HuH-7 (cell line): ENCODE data around the gene VSIG10L2.
"Not testable (repeated sequence)": the region's sequence is repeated elsewhere in the genome, so short reads cannot be mapped to it uniquely, and the experiment has no call there.

Source experiments
- DNase-seq: peaks from one replicate; pipeline ENCODE4 v3.0.0; 2011; ENCODE audit warnings: low spot score

Gene VSIG10L2

GRCh38 chr11:125967515-125967914, 21.7 kb downstream of the VSIG10L2 start:
- no peak for DNase-seq

- DNase-seq = no peak
Measured at GRCh38 chr11:125968354-125968753, 22.5 kb downstream of the VSIG10L2 start.

- DNase-seq = no peak
Measured at GRCh38 chr11:125971618-125972017, 25.8 kb downstream of the VSIG10L2 start.

- no peak for DNase-seq
Measured at GRCh38 chr11:125974284-125974683, 28.4 kb downstream of the VSIG10L2 start.

- no peak for DNase-seq
Measured at GRCh38 chr11:125975634-125976033, 29.8 kb downstream of the VSIG10L2 start.

GRCh38 chr11:125976156-125976555, 30.3 kb downstream of the VSIG10L2 start:
- DNase-seq = no peak

- DNase-seq = no peak
Measured at GRCh38 chr11:125977333-125977732, 31.5 kb downstream of the VSIG10L2 start.

GRCh38 chr11:125978181-125978716, 32.4 kb downstream of the VSIG10L2 start:
- no peak for DNase-seq

- no peak for DNase-seq
Measured at GRCh38 chr11:125978778-125979407, 33.0 kb downstream of the VSIG10L2 start.

GRCh38 chr11:125979511-125979910, 33.7 kb downstream of the VSIG10L2 start:
- DNase-seq = no peak

- DNase-seq = no peak
Measured at GRCh38 chr11:125980436-125980835, 34.6 kb downstream of the VSIG10L2 start.

- no peak for DNase-seq
Measured at GRCh38 chr11:125982348-125982730, 36.5 kb downstream of the VSIG10L2 start.

- not testable (repeated sequence) for DNase-seq
Measured at GRCh38 chr11:125985956-125986355, 40.1 kb downstream of the VSIG10L2 start.

- no peak for DNase-seq
Measured at GRCh38 chr11:125987066-125987641, 41.3 kb downstream of the VSIG10L2 start.

- no peak for DNase-seq
Measured at GRCh38 chr11:125990244-125990643, 44.4 kb downstream of the VSIG10L2 start.

- no peak for DNase-seq
Measured at GRCh38 chr11:125992893-125993292, 47.0 kb downstream of the VSIG10L2 start.

GRCh38 chr11:125994509-125994908, 48.7 kb downstream of the VSIG10L2 start:
- DNase-seq = no peak

- no peak for DNase-seq
Measured at GRCh38 chr11:125995313-125995712, 49.5 kb downstream of the VSIG10L2 start.

GRCh38 chr11:125998267-125998666, 52.4 kb downstream of the VSIG10L2 start:
- DNase-seq = no peak

- DNase-seq = no peak
Measured at GRCh38 chr11:125999234-125999880, 53.5 kb downstream of the VSIG10L2 start.

GRCh38 chr11:126002181-126002580, 56.3 kb downstream of the VSIG10L2 start:
- DNase-seq = no peak
